SK-N-MC (cell line): Measurements from ENCODE around the gene PRIMPOL.
"Not testable (repeated sequence)": the region's sequence is repeated elsewhere in the genome, so short reads cannot be mapped to it uniquely, and the experiment has no call there.

ENCODE experiments used
- EZH2 ChIP-seq: fragments of 200-600 bp; sonication (generic); IDR thresholded peaks from one replicate; pipeline ENCODE4 v1.6.1; 2017; ENCODE audit warnings: antibody characterized with exemption
- FOXP2 ChIP-seq: optimal IDR thresholded peaks from 2 replicates; pipeline ENCODE3; 2011; ENCODE audit warnings: mild to moderate bottlenecking, moderate library complexity; ENCODE audit not compliant: insufficient read depth; ENCODE audit errors: extremely low read length, control extremely low read depth
- POLR2AphosphoS5 ChIP-seq: IDR thresholded peaks from 2 replicates; pipeline ENCODE4 v1.6.1; 2012; ENCODE audit warnings: mild to moderate bottlenecking, low read depth, low read length, borderline replicate concordance

DNA sequence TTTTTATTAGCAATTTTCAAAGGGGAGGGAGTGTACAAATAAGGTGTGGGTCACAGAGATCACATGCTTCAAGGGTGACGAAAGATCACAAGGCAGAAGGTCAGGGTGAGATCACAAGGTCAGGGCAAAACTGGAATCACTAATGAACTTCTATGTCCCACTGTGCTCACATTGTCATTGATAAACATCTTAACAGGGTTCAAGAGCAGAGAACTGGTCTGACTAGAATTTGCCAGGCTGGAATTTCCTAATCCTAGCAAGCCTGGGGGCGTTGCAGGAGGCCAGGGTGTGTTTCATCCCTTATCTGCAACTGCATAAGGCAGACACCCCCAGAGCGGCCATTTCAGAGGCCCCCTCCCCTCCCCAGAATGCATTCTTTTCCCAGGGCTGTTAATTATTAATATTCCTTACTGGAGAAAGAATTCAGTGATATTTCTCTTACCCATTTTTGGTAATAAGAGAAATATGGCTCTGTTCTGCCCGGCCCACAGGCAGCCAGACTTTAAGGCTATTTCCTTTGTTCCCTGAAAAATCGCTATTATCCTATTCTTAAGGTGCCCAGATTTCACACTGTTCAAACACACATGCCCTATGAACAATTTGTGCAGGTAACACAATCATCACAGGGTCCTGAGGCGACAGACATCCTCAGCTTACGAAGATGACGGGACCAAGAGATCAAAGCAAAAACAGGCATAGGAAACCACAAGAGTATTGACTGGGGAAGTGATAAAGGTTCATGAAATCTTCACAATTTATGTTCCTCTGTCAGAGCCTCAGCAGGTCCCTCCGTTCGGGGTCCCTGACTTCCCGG, 23.5 kb upstream of the PRIMPOL start:
- TF ChIP-seq POLR2AphosphoS5, EZH2, FOXP2: not testable (repeated sequence)
